ENCODE data around the gene PCDHGA3. TPM values are rescaled to one million over a fixed set of nuclear protein-coding genes. Genes with fewer than 3 reads are reported as not detected.

The PCDHGA3 gene
- polyA plus RNA-seq, 1 donor from 2014 or later = 0.26 TPM

Other genes starting within 250 kb of the PCDHGA3 start
- 103 and 105 TPM in 2 replicates for gene PCDHB2, start 249.2 kb upstream of the PCDHGA3 start, polyA plus RNA-seq
- 3.9 and 4.9 TPM in 2 replicates for gene PCDHB3, start 243.4 kb upstream of the PCDHGA3 start, polyA plus RNA-seq
- gene PCDHB4, start 222.0 kb upstream of the PCDHGA3 start, polyA plus RNA-seq = 4.2 and 4.3 TPM in 2 replicates
- 4.5 and 4.7 TPM in 2 replicates for gene PCDHB5, start 208.6 kb upstream of the PCDHGA3 start, polyA plus RNA-seq
- gene PCDHB6, start 193.8 kb upstream of the PCDHGA3 start, polyA plus RNA-seq = 1.6 and 1.7 TPM in 2 replicates
- gene PCDHB7, start 171.2 kb upstream of the PCDHGA3 start, polyA plus RNA-seq = 0.99 and 2.1 TPM in 2 replicates
- gene PCDHB8, start 166.0 kb upstream of the PCDHGA3 start, polyA plus RNA-seq = 0.76 and 0.81 TPM in 2 replicates
- 2.1 and 2.8 TPM in 2 replicates for gene PCDHB16, start 161.4 kb upstream of the PCDHGA3 start, polyA plus RNA-seq
- 4.8 and 4.9 TPM in 2 replicates for gene PCDHB9, start 156.7 kb upstream of the PCDHGA3 start, polyA plus RNA-seq
- gene PCDHB10, start 151.5 kb upstream of the PCDHGA3 start, polyA plus RNA-seq = 8.7 and 9.6 TPM in 2 replicates
- 2.7 and 3.7 TPM in 2 replicates for gene PCDHB11, start 144.2 kb upstream of the PCDHGA3 start, polyA plus RNA-seq
- gene PCDHB12, start 135.1 kb upstream of the PCDHGA3 start, polyA plus RNA-seq = 1.3 and 2.2 TPM in 2 replicates
- 1.0 and 1.6 TPM in 2 replicates for gene PCDHB13, start 129.9 kb upstream of the PCDHGA3 start, polyA plus RNA-seq
- gene PCDHB14, start 120.5 kb upstream of the PCDHGA3 start, polyA plus RNA-seq = 12.6 and 18.3 TPM in 2 replicates
- 11.2 and 13.7 TPM in 2 replicates for gene PCDHB15, start 98.4 kb upstream of the PCDHGA3 start, polyA plus RNA-seq
- gene SLC25A2, start 39.8 kb upstream of the PCDHGA3 start, polyA plus RNA-seq = not detected in 2 replicates
- gene TAF7, start 23.0 kb upstream of the PCDHGA3 start, polyA plus RNA-seq = 173 and 198 TPM in 2 replicates
- 0.19 and 0.50 TPM in 2 replicates for gene PCDHGA1, start 13.3 kb upstream of the PCDHGA3 start, polyA plus RNA-seq
- gene PCDHGA2, start 5.1 kb upstream of the PCDHGA3 start, polyA plus RNA-seq = 0.21 and 0.26 TPM in 2 replicates
- gene PCDHGB1, start 6.3 kb downstream of the PCDHGA3 start, polyA plus RNA-seq = 0.46 and 0.68 TPM in 2 replicates
- 0.38 TPM in 1 of 2 replicates, not detected in the other for gene PCDHGA4, start 11.2 kb downstream of the PCDHGA3 start, polyA plus RNA-seq
- gene PCDHGB2, start 16.2 kb downstream of the PCDHGA3 start, polyA plus RNA-seq = 0.30 and 0.43 TPM in 2 replicates
- 0.25 TPM in 1 of 2 replicates, not detected in the other for gene PCDHGA5, start 20.3 kb downstream of the PCDHGA3 start, polyA plus RNA-seq
- gene PCDHGB3, start 26.4 kb downstream of the PCDHGA3 start, polyA plus RNA-seq = not detected in 2 replicates
- gene PCDHGA6, start 30.1 kb downstream of the PCDHGA3 start, polyA plus RNA-seq = 0.09 TPM in 1 of 2 replicates, not detected in the other
- gene PCDHGA7, start 38.9 kb downstream of the PCDHGA3 start, polyA plus RNA-seq = not detected in 2 replicates
- 9.3 and 13.0 TPM in 2 replicates for gene PCDHGB4, start 43.9 kb downstream of the PCDHGA3 start, polyA plus RNA-seq
- 0.19 and 0.38 TPM in 2 replicates for gene PCDHGA8, start 48.8 kb downstream of the PCDHGA3 start, polyA plus RNA-seq
- gene PCDHGB5, start 54.1 kb downstream of the PCDHGA3 start, polyA plus RNA-seq = 0.17 and 0.54 TPM in 2 replicates
- 0.11 TPM in 1 of 2 replicates, not detected in the other for gene PCDHGA9, start 58.9 kb downstream of the PCDHGA3 start, polyA plus RNA-seq
- 29.2 and 34.4 TPM in 2 replicates for gene PCDHGB6, start 64.2 kb downstream of the PCDHGA3 start, polyA plus RNA-seq
- gene PCDHGA10, start 69.2 kb downstream of the PCDHGA3 start, polyA plus RNA-seq = 7.3 and 8.1 TPM in 2 replicates
- 4.7 and 5.1 TPM in 2 replicates for gene PCDHGB7, start 73.8 kb downstream of the PCDHGA3 start, polyA plus RNA-seq
- 0.32 and 0.62 TPM in 2 replicates for gene PCDHGA11, start 77.2 kb downstream of the PCDHGA3 start, polyA plus RNA-seq
- 0.11 and 0.56 TPM in 2 replicates for gene PCDHGA12, start 86.7 kb downstream of the PCDHGA3 start, polyA plus RNA-seq
- gene PCDHGC3, start 132.1 kb downstream of the PCDHGA3 start, polyA plus RNA-seq = 2.1 and 2.8 TPM in 2 replicates
- gene PCDHGC4, start 141.2 kb downstream of the PCDHGA3 start, polyA plus RNA-seq = 4.3 and 6.4 TPM in 2 replicates
- gene PCDHGC5, start 145.3 kb downstream of the PCDHGA3 start, polyA plus RNA-seq = 0.51 and 0.54 TPM in 2 replicates